KMS-11 (cell line): Measurements from ENCODE around the gene ZNF385B.
A peak's percentile ranks its signal among the peaks of the same experiment; 100 is the strongest.

Experiments
- H2AFZ ChIP-seq: fragments of 200-600 bp; sonication (generic); 2 replicates; pipeline ENCODE4 v1.6.1; 2016; ENCODE audit warnings: antibody characterized with exemption, mixed run types, low read depth
- H3K27ac ChIP-seq: fragments of 200-600 bp; sonication (generic); 2 replicates; pipeline ENCODE4 v1.6.1; 2016; ENCODE audit warnings: mild to moderate bottlenecking, mixed run types
- H3K27me3 ChIP-seq: fragments of 200-600 bp; sonication (generic); 2 replicates; pipeline ENCODE4 v1.6.1; 2017; ENCODE audit warnings: mild to moderate bottlenecking, low read depth, mixed run types, moderate library complexity; ENCODE audit not compliant: insufficient read depth
- H3K36me3 ChIP-seq: fragments of 200-600 bp; sonication (generic); 2 replicates; pipeline ENCODE4 v1.6.1; 2017; ENCODE audit warnings: mild to moderate bottlenecking, mixed run types; ENCODE audit not compliant: insufficient read depth
- H3K4me1 ChIP-seq: fragments of 200-600 bp; sonication (generic); 2 replicates; pipeline ENCODE4 v1.6.1; 2016; ENCODE audit warnings: mild to moderate bottlenecking, low read depth, mixed run types; ENCODE audit not compliant: poor library complexity, severe bottlenecking
- H3K4me2 ChIP-seq: fragments of 200-600 bp; sonication (generic); 2 replicates; pipeline ENCODE4 v1.7.0; 2016; ENCODE audit warnings: mild to moderate bottlenecking, mixed run types
- H3K4me3 ChIP-seq: fragments of 200-600 bp; sonication (generic); IDR thresholded peaks from 2 replicates; pipeline ENCODE4 v1.6.1; 2017; ENCODE audit warnings: low read depth, low read length, mixed read lengths; ENCODE audit not compliant: insufficient read depth
- H3K79me2 ChIP-seq: fragments of 200-600 bp; sonication (generic); 2 replicates; pipeline ENCODE4 v1.6.1; 2016; ENCODE audit warnings: low read depth, mixed run types; ENCODE audit not compliant: insufficient read depth
- H3K9ac ChIP-seq: fragments of 200-600 bp; sonication (generic); 2 replicates; pipeline ENCODE4 v1.6.1; 2016; ENCODE audit warnings: mild to moderate bottlenecking, mixed run types
- H4K20me1 ChIP-seq: fragments of 200-600 bp; sonication (generic); 2 replicates; pipeline ENCODE4 v1.6.1; 2016; ENCODE audit warnings: mild to moderate bottlenecking, mixed run types; ENCODE audit not compliant: insufficient read depth
- TF ChIP-seq, protein P1 (sequence below): fragments of 200-600 bp; sonication (generic); conservative IDR thresholded peaks from 2 replicates; pipeline ENCODE4 v1.6.1; 2017; ENCODE audit warnings: low read depth, mild to moderate bottlenecking, antibody characterized with exemption, low read length, moderate library complexity, mixed read lengths

The ZNF385B gene

DNA sequence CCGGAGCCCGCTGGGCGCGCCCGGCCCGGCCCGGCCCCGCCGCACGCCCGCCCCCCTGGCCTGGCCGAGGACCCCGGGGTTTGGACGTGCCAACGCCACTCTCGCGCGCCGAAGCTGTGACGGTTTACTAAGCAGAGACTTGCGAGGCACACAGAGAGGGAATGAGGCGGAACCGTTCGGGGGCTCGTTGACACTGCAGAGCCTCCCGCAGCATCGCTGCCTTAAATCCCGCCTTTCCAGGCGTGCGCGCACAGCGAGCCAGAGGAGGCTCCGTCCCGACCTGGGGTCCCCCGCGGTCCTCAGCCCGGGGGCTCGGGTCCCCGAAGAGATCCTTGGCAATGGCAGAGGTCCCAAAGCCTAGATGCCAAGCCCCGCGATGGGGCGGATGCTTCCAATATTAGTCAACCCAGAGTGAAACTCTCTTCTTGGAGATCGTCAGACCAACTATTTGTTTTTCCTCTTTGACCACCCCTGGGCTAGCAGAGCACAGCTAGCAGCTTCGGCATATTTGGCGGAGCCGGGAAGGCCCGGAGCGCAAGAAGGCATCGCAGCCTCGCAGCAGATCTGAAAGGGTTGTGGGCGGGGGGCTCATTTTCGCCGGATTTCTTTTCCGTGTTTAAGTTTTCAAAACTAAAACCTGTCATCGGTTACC, at the start of gene ZNF385B:
Gene ZNF385B, minus strand, starts transcription at position 197 of the 652 bp plus-strand sequence.
- Histone ChIP-seq H3K4me3 (no peak within 1 kb of the TSS), H3K9ac (no peak within 1 kb of the TSS), H3K27me3 (no peaks in the 10 kb centered on the region), H4K20me1 (no peaks in the 10 kb centered on the region), H3K4me1 (no peaks in the 10 kb centered on the region), H2AFZ (peak within 1 kb of the TSS; percentile 71), H3K36me3 (no peaks in the 10 kb centered on the region), H3K4me2 (peak within 1 kb of the TSS; percentile 68), H3K27ac (no peak within 1 kb of the TSS), H3K79me2 (no peaks in the 10 kb centered on the region)
- TF ChIP-seq, protein P1, sequence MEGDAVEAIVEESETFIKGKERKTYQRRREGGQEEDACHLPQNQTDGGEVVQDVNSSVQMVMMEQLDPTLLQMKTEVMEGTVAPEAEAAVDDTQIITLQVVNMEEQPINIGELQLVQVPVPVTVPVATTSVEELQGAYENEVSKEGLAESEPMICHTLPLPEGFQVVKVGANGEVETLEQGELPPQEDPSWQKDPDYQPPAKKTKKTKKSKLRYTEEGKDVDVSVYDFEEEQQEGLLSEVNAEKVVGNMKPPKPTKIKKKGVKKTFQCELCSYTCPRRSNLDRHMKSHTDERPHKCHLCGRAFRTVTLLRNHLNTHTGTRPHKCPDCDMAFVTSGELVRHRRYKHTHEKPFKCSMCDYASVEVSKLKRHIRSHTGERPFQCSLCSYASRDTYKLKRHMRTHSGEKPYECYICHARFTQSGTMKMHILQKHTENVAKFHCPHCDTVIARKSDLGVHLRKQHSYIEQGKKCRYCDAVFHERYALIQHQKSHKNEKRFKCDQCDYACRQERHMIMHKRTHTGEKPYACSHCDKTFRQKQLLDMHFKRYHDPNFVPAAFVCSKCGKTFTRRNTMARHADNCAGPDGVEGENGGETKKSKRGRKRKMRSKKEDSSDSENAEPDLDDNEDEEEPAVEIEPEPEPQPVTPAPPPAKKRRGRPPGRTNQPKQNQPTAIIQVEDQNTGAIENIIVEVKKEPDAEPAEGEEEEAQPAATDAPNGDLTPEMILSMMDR, result no peak

DNA sequence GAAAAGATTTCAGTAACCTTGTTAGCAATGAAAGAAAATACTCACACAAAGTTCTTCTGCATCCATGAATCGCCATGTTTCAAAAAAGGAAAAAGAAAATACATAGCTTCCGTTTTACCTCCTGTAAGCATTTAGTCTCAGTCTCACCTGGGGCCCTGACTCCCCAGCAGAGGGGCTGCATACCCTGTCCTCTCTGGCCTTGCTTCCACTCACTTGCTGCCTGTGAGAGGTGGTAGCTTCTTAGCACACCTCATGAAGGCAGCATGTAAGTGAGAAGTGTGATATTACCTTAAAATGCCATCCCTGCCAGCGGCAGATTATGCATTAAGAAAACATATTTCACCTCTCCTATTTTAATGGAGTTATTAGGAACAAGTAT, 49.3 kb upstream of the ZNF385B start:
- no peak overlapping the region for H3K9ac ChIP-seq

DNA sequence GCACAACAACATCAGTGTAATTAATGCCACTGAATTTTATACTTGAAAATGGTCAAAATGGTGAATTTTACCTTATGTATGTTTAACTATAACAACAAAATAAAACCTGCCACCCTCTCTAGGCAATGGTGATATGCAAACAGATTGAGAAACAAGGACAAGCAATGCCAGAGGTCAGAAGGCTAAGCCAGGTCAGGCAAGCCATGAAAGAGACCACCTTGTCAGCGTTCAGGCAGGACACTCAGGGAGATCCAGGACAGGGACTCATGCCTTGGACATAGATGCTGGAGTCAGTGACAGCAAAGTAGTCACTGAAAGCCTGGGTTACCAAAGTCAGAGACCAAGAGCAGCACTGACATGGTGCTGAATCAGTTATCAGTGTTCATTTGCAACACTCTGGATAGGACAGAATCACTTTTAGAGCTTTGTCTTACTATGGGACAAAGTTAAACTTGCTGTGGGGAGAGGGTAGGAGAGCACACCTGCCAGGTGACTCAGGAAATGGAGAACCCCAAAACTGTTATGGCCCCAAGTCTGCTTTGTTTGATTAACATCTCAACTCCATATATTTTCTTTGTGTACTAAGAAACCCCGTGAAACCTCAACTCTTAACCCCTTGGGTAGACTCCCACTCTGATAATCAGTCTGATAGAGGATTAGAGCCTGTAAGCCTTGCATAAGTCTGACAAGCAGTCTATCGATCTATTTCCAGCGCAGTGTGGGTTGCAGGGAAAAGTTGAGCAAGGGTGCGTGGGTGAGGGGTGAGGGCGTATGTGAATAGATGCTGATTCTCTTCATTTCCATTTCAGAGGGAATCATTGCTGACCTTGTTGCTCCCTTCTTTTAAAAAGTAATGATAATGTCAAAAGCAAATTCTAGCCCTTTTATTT, 48.7 kb upstream of the ZNF385B start:
- Histone ChIP-seq H3K79me2 (no peaks in the 10 kb centered on the region), H3K27me3 (no peaks in the 10 kb centered on the region), H3K4me1 (no peaks in the 10 kb centered on the region), H3K9ac (no peak overlapping the region), H4K20me1 (no peaks in the 10 kb centered on the region), H3K4me2 (no peak overlapping the region), H3K27ac (no peak overlapping the region), H3K36me3 (no peaks in the 10 kb centered on the region), H3K4me3 (no peak overlapping the region), H2AFZ (no peak overlapping the region)
- TF ChIP-seq, protein P1, result no peak

More for the DNA sequence above, 49.3 kb upstream of the ZNF385B start:
- Histone ChIP-seq H2AFZ (no peak overlapping the region), H4K20me1 (no peaks in the 10 kb centered on the region), H3K27ac (no peak overlapping the region), H3K79me2 (no peaks in the 10 kb centered on the region), H3K4me3 (no peak overlapping the region), H3K27me3 (no peaks in the 10 kb centered on the region), H3K4me2 (no peak overlapping the region), H3K4me1 (no peaks in the 10 kb centered on the region), H3K36me3 (no peaks in the 10 kb centered on the region)
- TF ChIP-seq, protein P1, result no peak

DNA sequence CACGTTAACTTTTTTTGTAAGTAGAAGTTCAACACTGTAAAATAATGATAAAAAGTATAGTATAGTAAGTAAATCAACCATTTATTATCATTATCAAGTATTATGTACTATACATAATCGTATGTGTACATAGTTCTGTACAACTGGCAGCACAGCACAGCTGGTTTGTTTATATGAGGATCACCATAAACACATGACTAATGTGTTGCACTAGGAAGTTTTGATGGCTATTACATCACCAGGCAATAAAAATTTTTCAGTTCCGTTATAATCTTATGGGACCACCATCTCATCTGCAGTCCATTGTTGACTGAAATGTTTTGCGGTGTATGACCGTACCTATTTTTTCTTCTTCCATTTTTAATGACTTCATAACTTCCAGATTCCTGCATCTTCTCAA, 39.2 kb upstream of the ZNF385B start:
- H2AFZ ChIP-seq, result no peak overlapping the region
- H3K9ac ChIP-seq, result no peak overlapping the region
- no peak overlapping the region for H3K27ac ChIP-seq
- TF ChIP-seq, protein P1, result no peak
- no peaks in the 10 kb centered on the region for H3K79me2 ChIP-seq
- no peaks in the 10 kb centered on the region for H3K27me3 ChIP-seq
- H3K4me2 ChIP-seq, result no peak overlapping the region
- no peaks in the 10 kb centered on the region for H4K20me1 ChIP-seq
- no peaks in the 10 kb centered on the region for H3K36me3 ChIP-seq
- no peaks in the 10 kb centered on the region for H3K4me1 ChIP-seq
- H3K4me3 ChIP-seq, result no peak overlapping the region
